Measurements from ENCODE around the gene ZBTB7C. TPM values are rescaled to one million over a fixed set of nuclear protein-coding genes. Genes with fewer than 3 reads are reported as not detected.

ZBTB7C gene
- total and polyA plus RNA-seq, 2 of the 8 experiments (the other 6 are each of a cell fraction or from before 2014, with no cell fraction given): 0.15 to 0.45 TPM

DNA sequence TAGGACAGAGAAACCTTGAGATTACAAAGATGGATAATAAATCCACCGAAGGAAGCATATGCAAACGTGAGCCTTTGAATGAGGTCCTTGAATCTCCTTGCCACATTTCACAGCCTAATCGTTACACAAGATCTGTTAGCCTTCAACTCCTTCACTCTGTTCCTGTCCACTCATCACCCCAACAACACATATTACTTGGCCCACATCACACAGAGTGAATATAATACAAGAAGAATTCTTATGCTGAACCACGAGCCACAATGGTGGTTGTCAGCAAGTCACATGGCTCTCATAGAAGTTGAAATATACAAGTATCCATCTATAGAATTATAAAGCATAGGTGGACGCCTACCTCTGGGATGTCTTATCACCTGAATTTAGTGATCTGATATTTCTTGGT is 12.6 kb downstream of the ZBTB7C start:
- CTCF ChIA-PET (ENCODE audit: partially characterized antibody): interaction anchor here (0.6 to 4.6 kb wide), 5 partner anchors 8 to 101 kb away, joined by 3 to 12 read pairs (median 3); no protein-coding TSS in a partner anchor
- TF ChIP-seq SP1 (IDR thresholded peaks at IDR 0.05; ENCODE audit: low read depth, low read length) (no peak), NANOG (IDR thresholded peaks at IDR 0.05; ENCODE audit: insufficient read depth, low read depth, low read length, poor library complexity, severe bottlenecking) (no peak), POLR2A (IDR thresholded peaks at IDR 0.05; ENCODE audit: control extremely low read depth in 1 of 2, low read depth in 2 of 2, low read length in 2 of 2) (no peak), FOSL1 (IDR thresholded peaks at IDR 0.05; ENCODE audit: insufficient read depth, low read depth, low read length) (no peak), TEAD4 (IDR thresholded peaks at IDR 0.05; ENCODE audit: low read depth, low read length) (no peak), NRF1 (IDR thresholded peaks at IDR 0.05; ENCODE audit: low read depth, low read length) (no peak), MAFK (IDR thresholded peaks at IDR 0.05; ENCODE audit: low read depth, low read length) (no peak), PHF8 (conservative IDR thresholded peaks at IDR 0.05; ENCODE audit: low read depth, low read length) (no peak), BCL11A (IDR thresholded peaks at IDR 0.05; ENCODE audit: low read depth in 2 of 2, low read length in 2 of 2) (no peak), CBX5 (IDR thresholded peaks at IDR 0.05; ENCODE audit: low read depth, low read length) (no peak), TAF1 (IDR thresholded peaks at IDR 0.05; ENCODE audit: low read depth, low read length) (no peak), SUZ12 (IDR thresholded peaks at IDR 0.05; ENCODE audit: low read length) (no peak)
- TF ChIP-seq, protein P1, sequence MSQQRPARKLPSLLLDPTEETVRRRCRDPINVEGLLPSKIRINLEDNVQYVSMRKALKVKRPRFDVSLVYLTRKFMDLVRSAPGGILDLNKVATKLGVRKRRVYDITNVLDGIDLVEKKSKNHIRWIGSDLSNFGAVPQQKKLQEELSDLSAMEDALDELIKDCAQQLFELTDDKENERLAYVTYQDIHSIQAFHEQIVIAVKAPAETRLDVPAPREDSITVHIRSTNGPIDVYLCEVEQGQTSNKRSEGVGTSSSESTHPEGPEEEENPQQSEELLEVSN (IDR thresholded peaks at IDR 0.05): no peak
- TF ChIP-seq, protein P2, sequence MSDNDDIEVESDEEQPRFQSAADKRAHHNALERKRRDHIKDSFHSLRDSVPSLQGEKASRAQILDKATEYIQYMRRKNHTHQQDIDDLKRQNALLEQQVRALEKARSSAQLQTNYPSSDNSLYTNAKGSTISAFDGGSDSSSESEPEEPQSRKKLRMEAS (IDR thresholded peaks at IDR 0.05): no peak

More for the DNA sequence above, 12.6 kb downstream of the ZBTB7C start:
- POLR2A ChIA-PET (ENCODE audit: partially characterized antibody): interaction anchor here (1.1 kb wide), 1 partner anchor 16 kb away, joined by 4 read pairs; no protein-coding TSS in a partner anchor
- no peak overlapping the region for H4K5ac ChIP-seq (ENCODE audit: insufficient read length, low read depth, low read length)
- H4K8ac ChIP-seq (ENCODE audit: extremely low read depth, insufficient read depth, low read length): no peak overlapping the region
- no peaks in the 10 kb centered on the region for H3K79me2 ChIP-seq (ENCODE audit: control insufficient read depth in 1 of 2, insufficient read depth in 2 of 2, low read length in 2 of 2)
- H3K79me1 ChIP-seq (ENCODE audit: low read depth, low read length): no peaks in the 10 kb centered on the region
- H3K9ac ChIP-seq (replicated peaks in 1 of 4; ENCODE audit: extremely low read depth in 1 of 4, low read depth in 3 of 4, low read length in 3 of 4): no peak overlapping the region
- H3K4ac ChIP-seq (replicated peaks; ENCODE audit: insufficient read length, low read depth, low read length): no peak overlapping the region
- H4K91ac ChIP-seq (replicated peaks; ENCODE audit: insufficient read length, low read length): no peak overlapping the region
- no peak overlapping the region for H2AK5ac ChIP-seq (ENCODE audit: low read depth, low read length)
- peaks cover 2% of the 10 kb centered on the region; the same call in 1 of the 2 replicates for H3K23me2 ChIP-seq (ENCODE audit: low read depth, low read length)
- H3K14ac ChIP-seq (ENCODE audit: insufficient read length): no peak overlapping the region
- no peak overlapping the region for H3K27ac ChIP-seq (ENCODE audit: low read depth, low read length)
- H3K9me3 ChIP-seq (ENCODE audit: insufficient read depth in 2 of 2, low read depth in 1 of 2, low read length in 1 of 2): no peaks in the 10 kb centered on the region
- no peak overlapping the region for H2BK15ac ChIP-seq (ENCODE audit: low read length)
- H2AFZ ChIP-seq (ENCODE audit: low read length): no peak overlapping the region
- no peak overlapping the region for H3K23ac ChIP-seq (ENCODE audit: insufficient read length)
- no peaks in the 10 kb centered on the region for H4K20me1 ChIP-seq (replicated peaks in 1 of 2; ENCODE audit: control insufficient read depth in 1 of 2, insufficient read depth in 2 of 2, low read length in 2 of 2)
- H2BK12ac ChIP-seq (ENCODE audit: low read depth, low read length): no peak overlapping the region
- WGBS, 2 experiments (ENCODE audit: extremely low coverage in 1 of 2, insufficient coverage in 1 of 2, insufficient read length in 1 of 2, insufficient replicate concordance in 2 of 2, low coverage in 1 of 2, low lambda C conversion rate in 2 of 2, missing lambda C conversion rate in 1 of 2): 86% methylated on average over 5 of the region's 5 CpGs; no CpG with 5 or more reads in 1 of the 2 experiments
- H2BK120ac ChIP-seq (replicated peaks; ENCODE audit: low read depth, low read length): no peak overlapping the region
- H3K56ac ChIP-seq (replicated peaks; ENCODE audit: insufficient read length, low read depth, low read length): no peak overlapping the region
- no peak overlapping the region for H3K4me2 ChIP-seq (ENCODE audit: insufficient read depth in 1 of 2, low read depth in 2 of 2, low read length in 2 of 2)
- no peaks in the 10 kb centered on the region; a peak in 1 of 7 replicates for H3K27me3 ChIP-seq (replicated peaks in 1 of 4; ENCODE audit: control insufficient read depth in 3 of 4, extremely low read depth in 1 of 4, insufficient read depth in 3 of 4, low read length in 3 of 4)
- H2BK20ac ChIP-seq (ENCODE audit: low read length): no peak overlapping the region
- H2BK5ac ChIP-seq (ENCODE audit: low read depth, low read length): no peak overlapping the region
- no peak overlapping the region for H3K18ac ChIP-seq (ENCODE audit: extremely low read depth, low read length)
- H3K4me3 ChIP-seq (ENCODE audit: extremely low read depth in 1 of 4, insufficient read depth in 2 of 4, low read depth in 3 of 4, low read length in 4 of 4): no peak overlapping the region
- H3K36me3 ChIP-seq (ENCODE audit: control insufficient read depth in 2 of 4, insufficient read depth in 4 of 4, low read length in 3 of 4): no peaks in the 10 kb centered on the region
- H3K4me1 ChIP-seq (replicated peaks in 1 of 4; ENCODE audit: control insufficient read depth in 3 of 4, insufficient read depth in 4 of 4, low read length in 3 of 4): peaks cover 0 to 13% (median 1%) of the 10 kb centered on the region in 4 experiments; a peak in 2 of 7 replicates
- FAIRE-seq: no peak
- no peak for DNase-seq (ENCODE audit: low read depth in 1 of 2, low spot score in 2 of 2)
